EL (cell line): ENCODE results near the gene PLEKHH2.
"Not testable (repeated sequence)": the region's sequence is repeated elsewhere in the genome, so short reads cannot be mapped to it uniquely, and the experiment has no call there.

ENCODE experiments used
- DNase-seq: peaks from one replicate; pipeline ENCODE4 v3.0.0-alpha.2; 2016

The PLEKHH2 gene

GRCh38 chr2:43637030-43637803, at the start of gene PLEKHH2:
TSS of gene PLEKHH2 (plus strand) at chr2:43637260. CDS start at chr2:43644674, 7,414 bp downstream.
- DNase-seq = peak; percentile 86

GRCh38 chr2:43592443-43592842, 44.6 kb upstream of the PLEKHH2 start:
- DNase-seq = peak; percentile 44

- DNase-seq = no peak
Measured at GRCh38 chr2:43593254-43593653, 43.8 kb upstream of the PLEKHH2 start.

GRCh38 chr2:43594875-43595274, 42.2 kb upstream of the PLEKHH2 start:
- no peak for DNase-seq

- peak; percentile 99 for DNase-seq
Measured at GRCh38 chr2:43595603-43596412, 41.3 kb upstream of the PLEKHH2 start, which contains the start of gene THADA. TSS of gene THADA (minus strand) at chr2:43596038. CDS start at chr2:43592392, 3,646 bp downstream.

GRCh38 chr2:43600596-43600995, 36.5 kb upstream of the PLEKHH2 start:
- not testable (repeated sequence) for DNase-seq

GRCh38 chr2:43604674-43605073, 32.4 kb upstream of the PLEKHH2 start:
- no peak for DNase-seq

- peak; percentile 41 for DNase-seq
Measured at GRCh38 chr2:43605079-43605655, 31.9 kb upstream of the PLEKHH2 start.

GRCh38 chr2:43605851-43606250, 31.2 kb upstream of the PLEKHH2 start:
- no peak for DNase-seq

GRCh38 chr2:43609290-43609918, 27.7 kb upstream of the PLEKHH2 start:
- DNase-seq = peak; percentile 59

GRCh38 chr2:43610361-43610760, 26.7 kb upstream of the PLEKHH2 start:
- DNase-seq = no peak

- peak; percentile 72 for DNase-seq
Measured at GRCh38 chr2:43611987-43612894, 24.8 kb upstream of the PLEKHH2 start.

GRCh38 chr2:43612944-43613343, 24.1 kb upstream of the PLEKHH2 start:
- DNase-seq = no peak

GRCh38 chr2:43616967-43617680, 19.9 kb upstream of the PLEKHH2 start:
- no peak for DNase-seq

GRCh38 chr2:43619511-43619910, 17.5 kb upstream of the PLEKHH2 start:
- no peak for DNase-seq

GRCh38 chr2:43622931-43623451, 14.1 kb upstream of the PLEKHH2 start:
- peak; percentile 6 for DNase-seq

GRCh38 chr2:43631618-43632317, 5.3 kb upstream of the PLEKHH2 start:
- no peak for DNase-seq

GRCh38 chr2:43634604-43635306, 2.3 kb upstream of the PLEKHH2 start:
- DNase-seq = peak; percentile 72

GRCh38 chr2:43636153-43636552, 907 bp upstream of the PLEKHH2 start:
- not testable (repeated sequence) for DNase-seq

GRCh38 chr2:43636621-43637020, 439 bp upstream of the PLEKHH2 start:
- no peak for DNase-seq
